ENCODE data around the gene NCR3LG1.

The NCR3LG1 gene

DNA sequence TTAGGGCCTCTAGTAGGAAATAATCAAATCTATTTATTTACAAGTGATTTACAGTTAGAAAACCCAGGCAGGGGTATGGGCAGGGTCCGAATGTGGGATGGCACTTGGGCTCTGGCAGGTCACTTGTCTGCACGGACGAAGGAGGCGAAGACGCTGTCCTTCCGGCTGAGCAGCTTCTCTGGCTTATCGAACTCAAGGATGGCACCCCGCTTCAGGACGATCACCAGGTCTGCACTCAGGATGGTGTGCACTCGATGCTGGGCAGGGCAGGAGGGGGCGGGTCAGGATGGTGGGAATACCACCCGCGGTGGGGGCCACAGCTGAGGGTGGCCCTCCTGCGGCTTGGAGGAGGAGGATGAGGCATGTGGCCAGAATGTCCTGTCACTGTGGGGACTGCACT, 41.3 kb downstream of the NCR3LG1 start:
- DNase-seq (ENCODE audit: low read depth): no peak

DNA sequence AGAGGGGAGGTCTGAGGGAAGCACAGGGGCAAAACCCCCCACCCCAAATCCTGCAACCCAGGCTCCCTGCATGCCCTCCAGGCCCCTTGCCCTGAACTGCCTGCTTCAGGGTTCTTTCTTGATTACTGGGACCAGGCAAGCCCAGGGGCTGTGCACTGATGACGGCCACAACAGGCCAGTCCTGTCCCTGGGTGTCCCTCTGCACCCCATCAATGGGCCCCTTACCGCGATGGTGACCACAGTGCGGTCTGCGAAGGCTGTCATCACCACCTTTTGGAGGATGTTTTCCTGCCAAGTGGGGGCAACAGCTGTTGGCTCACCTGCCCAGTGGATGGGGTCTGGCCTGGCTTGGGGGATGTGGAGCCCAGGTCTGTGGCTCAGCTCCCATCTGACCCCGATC, 41.9 kb downstream of the NCR3LG1 start:
- DNase-seq (ENCODE audit: low read depth): no peak

DNA sequence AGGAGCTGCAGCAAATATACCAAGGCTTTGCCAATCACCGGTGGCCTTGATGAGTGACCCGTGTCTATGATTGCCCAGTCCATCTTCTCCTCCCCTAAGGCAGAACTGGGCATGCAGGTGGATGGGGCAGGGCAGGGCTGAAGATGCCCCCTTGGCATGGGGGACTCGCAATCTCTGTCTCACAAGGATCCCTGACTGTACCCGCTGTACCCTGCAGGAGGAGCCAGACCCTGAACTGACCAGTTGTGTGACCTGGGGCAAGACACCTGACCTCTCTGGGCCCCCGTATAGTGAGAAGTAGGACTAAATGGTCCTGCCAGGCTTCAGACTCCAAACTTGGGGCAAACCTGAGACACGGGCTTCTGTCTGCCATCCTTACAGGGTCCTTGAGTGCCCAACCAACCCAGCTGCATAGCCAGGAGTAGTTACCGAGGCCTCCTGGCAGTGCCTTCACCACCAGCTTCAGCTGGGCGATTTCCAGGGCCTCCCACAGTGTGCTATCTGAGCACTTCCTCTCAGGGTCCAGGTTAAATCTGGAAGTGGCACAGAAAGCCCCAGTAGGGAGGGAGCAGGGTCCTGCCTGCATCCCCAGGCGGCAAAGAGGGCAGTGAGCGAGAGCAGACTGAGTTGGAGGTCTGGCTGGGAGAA, 43.3 kb downstream of the NCR3LG1 start:
- DNase-seq (ENCODE audit: low read depth): no peak

DNA sequence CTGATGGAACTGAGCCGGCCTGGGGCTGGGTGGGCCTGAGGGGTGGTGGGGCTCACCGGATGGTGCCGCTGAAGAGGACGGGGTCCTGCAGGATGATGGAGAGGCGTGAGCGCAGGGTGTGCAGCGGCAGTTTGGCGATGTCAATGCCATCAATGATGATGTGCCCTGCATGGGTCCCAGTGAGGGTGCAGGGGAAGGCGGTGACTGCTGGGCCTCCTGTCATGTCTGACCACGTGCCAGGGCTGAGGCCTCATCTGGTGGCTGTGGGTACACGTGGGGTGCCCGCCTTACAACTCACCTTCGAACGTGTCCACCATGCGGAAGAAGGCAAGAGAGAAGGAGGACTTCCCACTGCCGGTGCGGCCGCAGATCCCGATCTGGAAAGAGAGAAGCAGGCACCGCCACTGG, 44.0 kb downstream of the NCR3LG1 start:
- no peak for DNase-seq (ENCODE audit: low read depth)

DNA sequence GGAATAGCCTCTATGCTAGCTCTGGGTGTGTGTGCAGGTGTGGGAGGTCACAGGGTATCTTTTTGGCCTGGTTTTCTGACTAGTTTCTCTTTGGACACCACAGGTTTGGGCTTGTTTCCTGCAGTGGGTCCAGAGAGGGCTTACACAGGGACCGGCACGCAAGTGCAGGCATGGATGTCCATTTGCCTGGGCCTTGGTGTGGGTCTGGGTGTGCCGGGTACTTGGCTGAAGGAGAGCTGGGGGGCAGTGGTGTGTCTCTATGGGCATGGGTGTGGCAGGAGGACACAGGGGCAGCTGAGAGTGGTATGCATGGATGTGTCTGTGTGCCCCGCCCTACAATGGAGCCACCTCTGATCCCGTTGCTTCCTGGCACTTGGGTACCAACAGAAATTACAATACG, 44.4 kb downstream of the NCR3LG1 start:
- DNase-seq (ENCODE audit: low read depth): no peak

DNA sequence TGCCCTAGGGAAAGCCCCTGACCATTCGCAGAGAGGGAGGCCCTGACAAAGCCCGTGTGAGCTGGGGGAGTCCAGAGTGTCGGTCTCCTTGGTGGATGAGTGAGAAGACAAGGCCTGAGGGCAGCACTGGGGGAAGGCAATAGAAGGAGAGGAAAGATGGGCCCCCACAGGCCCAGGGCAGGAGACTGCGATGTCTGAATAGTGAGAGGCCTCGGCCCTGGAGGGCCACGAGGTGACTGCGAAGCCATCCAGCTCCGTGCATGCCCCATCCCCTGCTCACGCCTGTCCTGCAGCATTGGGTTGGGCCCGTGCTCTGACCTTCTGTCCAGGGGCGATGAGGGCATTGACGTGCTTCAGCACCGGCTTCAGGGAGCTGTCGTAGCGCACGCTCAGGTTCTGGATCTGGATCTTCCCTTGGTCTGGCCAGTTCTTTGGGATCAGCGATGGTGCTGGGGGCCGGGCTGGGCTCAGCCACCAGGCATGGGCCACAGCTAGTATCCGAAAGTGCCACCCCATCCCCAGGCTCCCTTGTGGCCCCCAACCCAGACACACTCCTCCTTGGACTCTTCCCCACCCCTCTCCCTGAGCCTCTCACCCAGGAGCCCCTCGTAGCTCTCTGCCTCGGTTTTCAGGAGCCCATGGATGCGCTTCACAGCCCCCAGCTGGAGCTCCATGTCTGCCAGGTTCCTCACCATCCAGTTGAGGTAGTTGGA, 45.2 kb downstream of the NCR3LG1 start:
- no peak for DNase-seq (ENCODE audit: low read depth)

DNA sequence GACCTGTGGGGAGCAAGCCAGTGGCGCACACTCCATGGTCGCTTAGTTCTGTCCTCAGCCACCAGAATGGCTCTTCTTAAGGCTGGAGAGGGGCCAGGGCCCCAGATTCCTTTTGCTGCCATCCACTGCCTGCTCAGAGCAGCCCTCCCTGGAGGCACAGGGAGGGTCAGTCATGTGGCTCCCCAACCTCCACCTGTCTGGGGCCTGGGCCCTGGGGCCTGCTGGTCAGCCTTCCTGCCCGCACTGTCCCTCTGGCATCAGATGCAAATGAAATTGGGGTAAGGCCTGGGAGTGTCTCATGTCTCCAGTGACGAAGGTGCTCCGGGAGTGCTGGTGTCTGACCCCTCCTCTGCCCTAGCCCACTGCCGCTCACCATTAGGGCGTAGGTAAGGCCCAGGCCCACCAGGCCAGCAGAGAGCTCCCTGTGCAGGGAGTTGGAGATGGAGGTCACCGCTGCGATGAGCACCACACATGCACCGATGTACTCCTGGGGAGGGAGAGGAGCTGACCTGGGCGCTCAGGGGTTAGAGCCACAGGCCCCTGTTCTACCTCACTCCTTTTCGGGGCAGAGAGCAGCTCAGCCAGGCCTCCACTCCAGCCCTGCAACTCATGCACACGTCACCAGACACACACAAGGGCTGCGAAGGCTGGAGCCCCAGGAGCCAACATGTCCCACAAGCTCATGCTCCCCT, 45.9 kb downstream of the NCR3LG1 start:
- no peak for DNase-seq (ENCODE audit: low read depth)

DNA sequence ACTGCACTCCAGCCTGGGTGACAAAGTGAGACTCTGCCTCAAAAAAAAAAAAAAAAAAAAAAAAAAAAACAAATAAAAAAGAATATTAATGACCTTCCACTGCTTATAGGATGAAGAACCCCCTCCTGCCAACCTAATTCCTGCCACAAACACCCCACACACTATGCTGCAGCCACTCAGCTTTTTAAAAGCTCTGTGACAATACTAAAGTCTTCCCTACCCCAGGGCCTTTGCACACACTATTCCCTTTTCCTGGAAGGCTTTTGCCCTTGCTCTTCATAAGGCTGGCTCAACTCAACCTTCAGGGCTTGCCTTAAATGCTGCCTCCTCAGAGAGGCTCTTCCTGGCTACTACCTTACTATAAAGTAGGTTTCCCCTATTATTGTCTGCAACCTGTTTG, 47.6 kb downstream of the NCR3LG1 start:
- DNase-seq (ENCODE audit: low read depth): no peak

DNA sequence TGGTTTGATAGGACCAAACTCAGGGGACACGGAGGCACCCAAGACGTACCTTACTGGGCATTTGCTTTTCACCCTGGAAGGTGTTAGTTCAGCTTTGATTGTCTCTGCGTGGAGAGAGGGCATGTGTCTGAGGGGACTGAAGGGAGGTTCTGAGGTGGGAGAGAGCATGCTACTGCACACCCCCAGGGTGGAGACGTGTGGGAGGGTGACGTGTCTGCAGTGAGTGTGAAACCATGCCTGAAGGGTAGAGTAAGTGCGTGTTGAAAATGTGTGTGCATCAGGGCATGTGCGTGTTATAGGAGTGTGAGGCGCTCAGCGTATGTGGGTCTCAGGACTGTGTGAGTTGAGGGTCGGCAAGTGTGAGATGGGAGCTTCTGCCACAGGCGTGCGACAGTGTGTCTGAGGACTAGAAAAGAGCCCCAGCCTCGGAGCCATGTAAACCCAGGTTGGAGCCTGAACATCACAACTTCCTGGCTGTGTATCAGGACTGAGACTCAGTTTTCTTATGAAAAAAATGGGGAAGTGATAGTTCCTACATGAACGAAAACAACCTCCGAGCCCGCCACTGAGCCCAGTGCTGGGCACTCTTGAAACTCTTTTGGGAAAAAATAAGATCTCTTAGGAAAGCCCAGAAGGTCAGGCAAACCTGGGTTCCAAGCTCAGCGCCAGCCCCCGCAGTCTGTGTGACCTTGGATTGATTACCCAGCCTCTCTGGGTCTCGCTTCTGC, 48.6 kb downstream of the NCR3LG1 start:
- no peak for DNase-seq (ENCODE audit: low read depth)

DNA sequence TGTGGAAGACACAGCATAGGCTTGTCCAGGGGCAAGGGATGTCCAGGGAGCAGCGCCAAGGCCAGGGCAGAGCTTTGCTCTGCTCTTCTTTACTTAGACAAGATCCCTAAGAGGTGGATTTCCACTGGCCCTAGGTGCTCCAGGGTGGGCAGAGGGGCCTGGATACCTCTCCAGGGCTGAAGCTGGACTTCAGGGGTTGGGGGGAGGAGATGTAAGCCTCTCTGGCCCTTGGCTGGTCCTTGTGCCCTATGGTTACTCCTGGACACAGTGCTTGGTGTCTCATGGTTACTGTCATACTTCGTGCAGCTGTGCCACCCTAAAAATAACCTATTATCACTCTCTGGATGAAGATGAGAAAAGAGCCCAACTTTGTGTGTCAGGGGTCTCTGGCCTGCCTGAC, 49.7 kb downstream of the NCR3LG1 start:
- no peak for DNase-seq (ENCODE audit: low read depth)

DNA sequence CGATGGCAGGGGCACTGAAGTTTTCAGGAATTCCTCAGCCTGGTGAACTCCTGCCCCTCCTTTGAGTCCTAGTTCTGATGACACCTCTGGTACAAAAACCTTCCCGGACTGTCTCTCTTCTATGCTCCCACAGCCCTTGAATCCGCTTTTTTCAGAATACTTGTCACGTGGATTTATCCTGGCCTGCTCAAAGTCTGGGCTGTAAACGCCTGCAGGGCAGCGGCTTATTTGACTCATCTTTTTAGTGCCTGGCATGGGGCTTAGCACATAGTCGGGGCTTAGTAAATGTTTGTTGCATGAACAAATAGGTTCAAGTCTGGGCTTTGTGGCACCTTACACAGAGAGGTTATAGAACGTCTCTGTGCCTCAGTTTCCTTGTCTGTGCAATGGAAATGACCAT, 50.2 kb downstream of the NCR3LG1 start:
- DNase-seq (ENCODE audit: low read depth): no peak

DNA sequence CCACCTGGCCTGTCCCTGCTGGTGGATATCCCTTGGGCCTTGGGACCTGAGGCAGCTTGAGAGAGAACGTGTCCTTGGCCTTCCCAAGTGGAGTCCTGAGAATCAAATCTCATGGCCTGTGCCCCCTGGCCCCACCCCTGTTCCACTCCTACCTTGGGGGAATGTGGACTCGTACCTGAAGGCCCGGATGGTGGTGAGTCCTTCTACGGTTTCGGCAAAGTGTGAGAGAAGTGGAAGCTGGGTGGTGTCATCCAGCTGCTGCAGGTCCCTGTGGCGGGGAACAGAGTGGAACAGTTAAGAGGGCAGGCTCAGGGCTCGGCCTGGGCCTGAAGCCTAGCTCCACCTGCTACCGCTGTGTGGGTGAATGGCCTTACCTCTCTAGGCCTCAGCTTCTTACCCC, 50.9 kb downstream of the NCR3LG1 start:
- no peak for DNase-seq (ENCODE audit: low read depth)

DNA sequence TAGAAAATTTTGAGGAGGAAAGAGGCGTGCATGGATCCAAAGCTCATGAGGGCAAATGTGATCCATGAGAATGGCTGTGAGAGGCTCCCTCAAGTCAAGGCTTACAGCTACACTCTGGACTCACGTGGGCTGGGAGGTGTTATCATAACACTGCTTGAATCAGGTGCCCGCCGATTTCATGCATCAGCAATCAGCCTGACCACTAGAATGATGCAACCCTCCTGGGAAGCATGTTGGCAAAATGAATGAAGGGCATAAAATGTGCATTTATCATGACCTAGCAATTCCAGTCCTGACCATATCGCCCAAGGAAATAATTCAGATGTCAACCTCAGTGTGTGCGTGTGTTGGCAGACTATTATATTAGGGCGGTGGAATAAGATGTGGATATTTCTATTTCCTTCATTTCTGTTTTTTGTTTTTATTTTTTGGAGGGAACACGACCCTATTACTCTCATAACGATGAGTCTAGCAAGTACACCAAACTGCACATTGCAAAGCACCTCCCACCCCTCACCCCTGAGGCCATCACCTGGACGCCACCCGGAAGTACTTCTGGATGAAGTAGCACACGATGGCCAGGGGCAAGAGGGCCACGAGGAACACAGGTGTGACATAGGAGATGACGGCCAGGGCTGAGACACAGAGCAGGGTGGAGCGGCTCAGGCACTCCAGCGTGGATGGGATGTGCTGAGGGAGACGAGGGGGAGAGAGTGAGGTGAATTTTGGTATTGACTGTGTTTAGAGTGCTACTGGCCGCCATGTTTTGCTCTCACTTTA, 52.6 kb downstream of the NCR3LG1 start:
- DNase-seq (ENCODE audit: low read depth): no peak

DNA sequence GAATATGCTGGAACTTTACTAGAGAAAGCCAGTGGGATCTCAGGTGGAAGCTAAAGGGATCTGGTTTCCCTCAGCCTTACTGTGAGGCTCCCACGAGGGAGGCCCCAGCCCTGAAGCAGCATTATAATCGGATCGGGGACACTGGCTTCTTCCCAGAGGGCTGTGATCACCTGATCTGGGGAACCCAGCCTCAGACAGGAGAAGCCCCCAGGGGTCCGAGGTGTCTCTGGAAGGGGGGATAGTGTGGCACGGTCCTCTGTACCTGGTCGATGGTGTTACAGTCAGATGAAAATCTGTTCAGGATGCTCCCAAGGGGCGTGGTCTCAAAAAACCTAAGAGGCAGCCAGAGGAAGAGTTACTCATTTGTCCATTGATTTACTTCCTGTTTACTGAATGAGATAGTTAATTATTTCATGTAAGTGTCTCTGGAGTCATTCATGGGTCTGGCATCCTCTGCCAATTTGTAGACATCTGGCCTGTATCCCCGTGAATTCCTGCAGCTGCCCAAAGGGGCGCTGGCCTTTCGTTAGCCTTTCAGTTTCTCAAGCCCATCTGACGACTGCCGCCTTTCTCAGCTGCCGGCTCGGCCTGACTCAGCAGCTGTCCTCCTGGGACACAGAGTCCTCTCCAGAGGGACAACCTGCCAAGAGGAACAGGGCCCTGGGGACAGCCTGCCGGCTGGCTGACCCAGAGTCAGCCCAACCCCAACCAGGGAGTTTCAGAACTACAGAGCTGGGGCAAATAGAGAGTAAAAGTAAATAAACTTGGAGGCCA, 53.8 kb downstream of the NCR3LG1 start:
- DNase-seq (ENCODE audit: low read depth): no peak

DNA sequence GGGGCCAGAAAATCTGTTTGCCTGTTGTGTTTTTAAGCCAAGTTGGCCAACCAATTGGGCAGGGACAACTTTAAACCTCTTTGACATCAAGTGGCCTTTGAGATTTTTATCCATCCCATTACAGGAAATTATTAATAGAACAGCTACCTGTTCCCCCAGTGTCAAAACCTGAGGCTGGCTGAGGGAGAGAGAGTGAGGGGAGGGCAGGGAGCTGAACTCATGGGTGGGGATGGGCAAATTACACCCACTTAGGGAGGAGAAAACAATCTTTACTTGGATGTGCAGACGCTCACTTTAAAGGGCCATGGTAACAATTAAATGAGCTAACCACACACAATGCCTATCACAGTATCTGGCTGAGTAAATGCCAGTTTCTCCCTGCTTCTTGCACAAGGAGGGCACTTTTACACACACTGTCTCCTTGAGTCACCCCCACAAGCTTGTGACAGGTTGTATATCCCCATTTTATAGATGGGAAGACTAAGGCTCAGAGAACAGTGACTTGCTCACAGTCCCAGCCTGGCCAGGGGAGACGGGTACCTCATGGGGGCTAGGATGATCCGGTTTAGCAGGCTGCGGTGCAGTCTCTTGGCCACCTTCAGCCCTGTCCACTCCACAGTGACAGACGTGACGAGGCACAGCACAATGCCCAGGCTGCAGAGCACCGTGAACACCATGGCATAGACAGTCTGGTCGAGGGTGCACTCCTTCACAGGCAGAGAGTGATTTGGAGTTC, 54.6 kb downstream of the NCR3LG1 start:
- DNase-seq (ENCODE audit: low read depth): no peak

DNA sequence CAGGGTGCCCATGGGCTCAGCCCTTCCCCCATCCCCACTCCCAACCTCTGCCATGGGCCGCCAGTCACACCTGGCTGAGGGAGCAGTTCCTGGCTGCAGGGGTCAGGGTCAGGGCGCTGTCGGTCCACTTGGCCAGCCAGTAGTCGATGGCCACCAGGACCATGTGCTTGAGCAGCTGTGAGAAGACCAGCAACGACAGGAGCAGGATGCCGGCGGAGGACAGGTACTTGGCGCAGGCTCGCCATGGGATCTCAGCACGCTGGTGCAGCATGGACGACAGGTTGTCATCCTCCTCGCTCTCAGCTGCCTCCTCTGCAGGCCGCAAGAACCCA, 55.2 kb downstream of the NCR3LG1 start:
- no peak for DNase-seq (ENCODE audit: low read depth)

DNA sequence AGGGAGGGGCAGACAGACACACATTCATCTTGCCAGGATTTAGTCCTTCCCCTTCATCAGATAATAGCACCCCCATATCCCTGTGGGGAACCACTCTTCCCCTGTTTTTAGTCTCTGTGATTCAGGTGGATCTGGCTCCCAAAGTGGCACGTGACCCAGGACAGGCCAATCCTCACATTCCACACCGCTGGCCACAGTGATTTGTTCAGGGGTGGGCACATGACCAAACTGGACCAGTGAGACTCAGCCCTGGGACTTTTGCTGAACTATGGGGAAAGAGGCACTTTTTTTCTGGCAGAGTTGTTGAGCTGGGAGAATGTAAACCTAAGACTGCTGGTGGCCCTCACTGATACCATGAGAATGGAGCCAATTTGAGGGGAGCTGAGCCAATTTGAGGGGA, 56.0 kb downstream of the NCR3LG1 start:
- no peak for DNase-seq (ENCODE audit: low read depth)

DNA sequence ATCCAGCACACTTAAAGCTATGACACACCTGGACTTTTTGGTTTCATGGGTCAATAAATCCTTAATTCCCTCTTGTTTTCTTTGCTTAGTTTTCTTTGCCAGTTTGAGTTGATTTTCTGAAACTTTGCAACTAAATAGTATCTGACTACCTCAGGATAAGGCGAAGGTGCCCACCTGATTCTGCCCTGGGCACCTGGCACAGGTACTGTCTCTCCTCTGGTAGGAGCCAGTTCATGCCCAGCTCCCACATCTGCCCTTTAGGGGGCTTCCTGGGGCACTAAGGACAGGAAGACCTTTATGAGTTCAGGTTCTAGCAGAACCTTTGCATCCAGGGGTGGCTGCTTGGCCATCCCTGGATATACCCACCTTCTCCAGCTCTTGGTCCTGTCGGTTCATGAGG, 56.4 kb downstream of the NCR3LG1 start:
- DNase-seq (ENCODE audit: low read depth): no peak

DNA sequence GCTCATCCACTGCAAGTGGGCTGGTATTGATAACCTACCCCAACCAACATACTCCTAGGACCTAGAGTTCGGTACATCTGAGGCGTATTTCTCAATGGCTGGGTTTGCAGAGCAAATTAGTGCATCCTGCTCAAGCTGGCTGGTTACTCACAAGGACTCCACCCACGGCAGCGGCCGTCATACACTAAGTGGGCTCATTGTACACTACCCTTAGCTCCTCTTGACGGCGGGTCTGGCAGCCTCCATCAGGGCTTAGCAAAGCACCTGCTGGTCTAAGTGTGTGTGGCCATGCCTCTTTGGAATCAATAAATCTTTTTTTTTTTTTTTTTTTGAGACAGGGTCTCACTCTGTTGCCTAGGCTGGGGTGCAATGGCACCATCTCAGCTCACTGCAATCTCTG, 57.0 kb downstream of the NCR3LG1 start:
- DNase-seq (ENCODE audit: low read depth): no peak

DNA sequence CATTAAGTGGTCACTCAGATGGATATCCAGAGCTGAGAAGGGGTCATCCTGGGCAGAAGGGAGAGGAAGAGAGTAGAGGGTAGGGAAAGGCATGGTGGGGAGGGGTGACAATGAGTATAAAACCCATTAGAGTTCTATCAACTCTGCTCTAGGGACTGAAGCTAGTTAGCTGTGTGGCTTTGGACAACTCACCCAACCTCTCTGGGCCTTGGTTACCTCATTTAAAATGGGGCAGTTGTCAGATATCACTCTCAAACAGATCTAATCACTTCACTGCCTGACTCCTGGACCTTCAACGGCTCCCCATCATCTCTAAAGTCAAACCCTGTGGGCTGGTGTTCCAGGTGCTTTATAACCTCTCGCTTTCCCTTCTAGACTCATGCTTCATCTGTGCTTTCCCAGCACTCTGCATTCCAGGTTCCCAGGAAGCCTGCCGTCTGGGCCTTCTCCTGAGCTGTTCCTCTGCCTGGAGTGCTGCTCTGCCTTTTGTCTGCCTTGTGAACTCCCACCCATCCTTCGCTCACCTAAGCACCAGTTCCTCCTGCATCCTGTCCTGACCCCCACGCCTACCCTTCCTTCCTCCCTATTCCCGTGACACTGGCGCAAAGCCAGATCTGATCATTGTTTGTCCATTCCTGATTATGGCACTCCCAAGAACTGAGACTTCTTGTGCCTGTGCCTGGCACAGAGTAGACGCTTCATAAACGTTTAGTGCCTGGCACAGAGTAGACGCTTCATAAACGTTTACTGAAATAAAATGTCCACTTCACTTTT, 59.2 kb downstream of the NCR3LG1 start:
- no peak for DNase-seq (ENCODE audit: low read depth)
